Thyroid gland (tissue), 4 donors: ENCODE results near the gene URAD. TPM values are rescaled to one million over a fixed set of nuclear protein-coding genes. Genes with fewer than 3 reads are reported as not detected.

ENCODE experiments used
- DNase-seq, 2 donors: peaks; one replicate each; pipeline ENCODE4 v3.0.0-alpha.2; 2019
- H3K27ac ChIP-seq, 3 donors: fragments of 200-600 bp; sonication (generic); 1 replicate in 2 of 3; 2 replicates in 1 of 3; pipeline ENCODE4 v1.5.1; 2016 to 2019; ENCODE audit warnings: mild to moderate bottlenecking in 1 of 3, moderate library complexity in 1 of 3
- H3K27me3 ChIP-seq: fragments of 200-600 bp; sonication (generic); one replicate; pipeline ENCODE4 v1.5.1; 2019
- H3K36me3 ChIP-seq, 2 donors: fragments of 200-600 bp; sonication (generic); one replicate each; pipeline ENCODE4 v1.5.1; 2016 to 2019
- H3K4me1 ChIP-seq, 2 donors: fragments of 200-600 bp; sonication (generic); one replicate each; pipeline ENCODE4 v1.5.1; 2017 to 2019
- H3K4me3 ChIP-seq, 3 donors: fragments of 200-600 bp; sonication (generic); replicated peaks in 1 of 3; 1 replicate in 2 of 3; 2 replicates in 1 of 3; pipeline ENCODE4 v1.5.1; 2016; ENCODE audit warnings: mild to moderate bottlenecking in 1 of 3
- H3K9me3 ChIP-seq: fragments of 200-600 bp; sonication (generic); one replicate; pipeline ENCODE4 v1.5.1; 2017
- CTCF ChIP-seq, 6 experiments: fragments of 200-600 bp in 3 of 6; fragments of 450-650 bp in 3 of 6; sonication (generic) in 3 of 6; IDR thresholded peaks; one replicate each; pipeline ENCODE4 v1.5.1; 2016 to 2019; ENCODE audit warnings: antibody characterized with exemption in 6 of 6, mild to moderate bottlenecking in 2 of 6, inconsistent platforms in 1 of 6, moderate library complexity in 1 of 6
- POLR2A ChIP-seq, 2 donors: fragments of 450-650 bp; IDR thresholded peaks; one replicate each; pipeline ENCODE4 v1.6.1; 2017; ENCODE audit warnings: antibody characterized with exemption in 2 of 2, mild to moderate bottlenecking in 2 of 2, moderate library complexity in 1 of 2
- WGBS, 2 donors: methylation state at CpG; one replicate each; pipeline ENCODE4 v1.1.5; 2017; 5-methylcytosine and 5-hydroxymethylcytosine counted together
- intact Hi-C: fragments of 100-400 bp; cut with DNase I; formaldehyde crosslinking; loops from one replicate; pipeline ENCODE4 v1.15.1; 2023
- total RNA-seq, 4 donors: library from RNA; depleted of rRNA; stranded (reverse); fragments of >200 nt; gene quantifications; one replicate each; pipeline ENCODE4 v1.2.3, GENCODE V29; 2016

The URAD gene
- total RNA-seq, 4 donors from 2014 or later = not detected

DNA sequence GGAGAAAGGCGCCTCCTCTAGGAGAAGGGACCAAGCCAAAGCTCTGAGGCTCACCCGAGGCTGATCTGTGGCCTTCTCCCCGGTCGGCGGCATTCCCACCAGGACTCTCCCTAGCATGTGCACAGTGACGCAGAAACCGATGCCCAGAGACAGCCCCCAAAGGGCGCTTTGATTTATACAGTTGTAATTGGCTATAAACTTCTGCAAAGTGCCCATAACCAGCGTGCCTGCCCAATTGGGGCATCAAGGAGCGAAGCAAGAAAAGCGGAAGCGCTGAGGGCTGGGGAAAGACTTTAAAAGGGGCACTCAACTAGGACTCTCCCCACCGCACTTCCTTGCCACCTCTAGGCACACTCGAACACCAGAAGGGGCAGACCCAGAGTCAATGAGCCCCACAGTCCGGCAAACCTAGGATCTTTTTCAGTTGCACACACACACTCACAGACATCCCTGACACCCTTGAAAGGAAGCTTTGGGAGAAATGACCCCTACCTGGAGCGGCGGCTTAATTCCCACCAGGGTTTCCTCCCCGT lies 21.2 kb downstream of the URAD start:
- H3K9me3 ChIP-seq = no peaks in the 10 kb centered on the region
- no peaks in the 10 kb centered on the region for H3K36me3 ChIP-seq
- intact Hi-C loops = no loop called here
- H3K27ac ChIP-seq = no peak overlapping the region
- peaks cover 0 to 21% of the 10 kb centered on the region in 2 donors for H3K4me1 ChIP-seq
- peaks cover 22% of the 10 kb centered on the region for H3K27me3 ChIP-seq
- 6% methylated on average over 17 to 18 of the region's 18 CpGs for WGBS, 2 donors
- TF ChIP-seq CTCF (IDR thresholded peaks at IDR 0.05) (no peak), POLR2A (IDR thresholded peaks at IDR 0.05) (no peak)
- H3K4me3 ChIP-seq = no peak overlapping the region
- no peak for DNase-seq

- Histone ChIP-seq H3K9me3 (no peaks in the 10 kb centered on the region), H3K4me1 (peaks cover 0 to 21% of the 10 kb centered on the region in 2 donors), H3K36me3 (no peaks in the 10 kb centered on the region), H3K27ac (no peak overlapping the region), H3K4me3 (no peak overlapping the region), H3K27me3 (peaks cover 23% of the 10 kb centered on the region)
- DNase-seq = no peak
- intact Hi-C loops = no loop called here
- 0 to 1% methylated on average over 2 to 11 of the region's 38 CpGs for WGBS, 2 donors
- no peak for TF ChIP-seq CTCF (IDR thresholded peaks at IDR 0.05)
- no peak for TF ChIP-seq POLR2A (IDR thresholded peaks at IDR 0.05)
Measured at GRCh38 chr13:27966641-27967202, 21.8 kb downstream of the URAD start.

DNA sequence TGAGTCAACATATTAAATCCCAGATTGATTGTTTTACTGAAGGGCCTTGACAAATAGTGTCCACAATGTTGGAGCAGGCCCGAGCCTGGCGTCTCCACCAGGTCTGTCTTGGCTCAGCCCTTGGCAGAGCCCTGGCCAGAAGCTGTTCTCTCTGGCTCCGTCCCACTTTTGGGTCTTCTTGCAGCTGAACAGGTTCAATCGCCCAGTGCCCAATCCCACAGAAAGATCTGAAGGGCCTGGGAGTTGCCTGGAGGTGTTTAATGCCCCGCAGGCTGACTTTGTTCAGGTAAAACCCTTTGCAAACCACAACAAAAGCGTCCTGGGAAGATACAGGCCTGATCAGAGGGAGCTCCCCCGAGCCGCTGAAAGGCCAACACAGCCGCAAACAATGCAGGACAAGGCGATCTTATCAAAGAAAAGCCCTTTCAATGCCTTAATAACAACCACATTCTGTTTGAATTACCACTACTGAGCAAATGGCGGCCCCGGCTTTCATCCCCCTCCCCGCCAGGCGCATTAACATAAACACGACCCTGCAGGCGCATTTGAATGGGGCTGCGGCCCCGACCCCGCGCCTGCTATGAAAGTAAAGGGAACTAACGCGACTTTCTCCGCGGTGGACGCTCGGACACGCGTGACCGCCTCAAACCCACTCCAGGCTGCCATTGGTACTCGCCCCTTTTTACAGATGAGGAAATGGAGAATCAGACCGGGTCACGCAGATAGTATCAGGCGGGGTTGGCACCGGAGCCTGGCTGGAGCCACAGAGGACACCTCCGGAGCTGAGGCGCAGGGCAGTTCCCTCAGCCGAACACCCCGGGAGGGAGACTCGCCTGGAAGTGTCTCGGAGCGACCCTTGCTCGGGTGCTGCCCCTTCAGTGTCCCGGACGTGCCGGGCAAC lies 22.5 kb downstream of the URAD start:
- Histone ChIP-seq H3K9me3 (no peaks in the 10 kb centered on the region), H3K4me1 (peaks cover 2 to 24% of the 10 kb centered on the region in 2 donors), H3K27ac (no peak overlapping the region), H3K27me3 (peaks cover 30% of the 10 kb centered on the region), H3K4me3 (no peak overlapping the region), H3K36me3 (no peaks in the 10 kb centered on the region)
- no peak for DNase-seq
- 11 to 15% methylated on average over 31 to 32 of the region's 45 CpGs for WGBS, 2 donors
- intact Hi-C loops = no loop called here
- TF ChIP-seq POLR2A (IDR thresholded peaks at IDR 0.05) (no peak), CTCF (IDR thresholded peaks at IDR 0.05) (no peak)

DNA sequence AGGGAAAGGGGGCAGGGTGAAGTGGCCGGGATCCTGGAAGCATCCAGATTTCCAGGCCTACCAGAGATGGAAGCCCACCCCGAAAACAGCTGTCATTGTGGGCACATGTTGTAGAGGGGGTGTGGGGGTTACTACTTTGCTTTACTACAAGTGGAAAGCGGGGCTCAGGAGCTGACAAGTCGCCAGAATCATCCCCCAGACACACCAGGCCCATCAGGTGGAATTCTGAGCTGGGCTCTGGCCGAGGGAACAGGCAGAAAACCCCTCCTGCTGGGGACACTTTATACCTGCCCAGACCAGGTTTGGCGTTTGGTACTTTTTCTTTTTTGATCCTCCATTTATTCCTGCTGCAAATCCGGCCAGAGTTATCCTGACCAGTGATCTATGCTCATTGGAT lies 23.2 kb downstream of the URAD start:
- intact Hi-C loops = no loop called here
- Histone ChIP-seq H3K27ac (no peak overlapping the region), H3K9me3 (no peaks in the 10 kb centered on the region), H3K4me1 (peaks cover 6 to 30% of the 10 kb centered on the region in 2 donors), H3K27me3 (peaks cover 36% of the 10 kb centered on the region), H3K4me3 (no peak overlapping the region), H3K36me3 (no peaks in the 10 kb centered on the region)
- TF ChIP-seq POLR2A (IDR thresholded peaks at IDR 0.05) = no peak
- TF ChIP-seq CTCF (IDR thresholded peaks at IDR 0.05) = no peak
- no peak for DNase-seq
- WGBS, 2 donors = 45 to 49% methylated on average over 7 of the region's 7 CpGs
